HG03378 (cell line): ENCODE results near the gene SLC5A7.

Experiments used
- ATAC-seq: cut with Tn5 transposase; IDR thresholded peaks from one replicate; pipeline ENCODE4 v1.9.1; 2021; ENCODE audit warnings: mild to moderate bottlenecking, moderate library complexity; ENCODE audit not compliant: unreplicated experiment

The SLC5A7 gene

DNA sequence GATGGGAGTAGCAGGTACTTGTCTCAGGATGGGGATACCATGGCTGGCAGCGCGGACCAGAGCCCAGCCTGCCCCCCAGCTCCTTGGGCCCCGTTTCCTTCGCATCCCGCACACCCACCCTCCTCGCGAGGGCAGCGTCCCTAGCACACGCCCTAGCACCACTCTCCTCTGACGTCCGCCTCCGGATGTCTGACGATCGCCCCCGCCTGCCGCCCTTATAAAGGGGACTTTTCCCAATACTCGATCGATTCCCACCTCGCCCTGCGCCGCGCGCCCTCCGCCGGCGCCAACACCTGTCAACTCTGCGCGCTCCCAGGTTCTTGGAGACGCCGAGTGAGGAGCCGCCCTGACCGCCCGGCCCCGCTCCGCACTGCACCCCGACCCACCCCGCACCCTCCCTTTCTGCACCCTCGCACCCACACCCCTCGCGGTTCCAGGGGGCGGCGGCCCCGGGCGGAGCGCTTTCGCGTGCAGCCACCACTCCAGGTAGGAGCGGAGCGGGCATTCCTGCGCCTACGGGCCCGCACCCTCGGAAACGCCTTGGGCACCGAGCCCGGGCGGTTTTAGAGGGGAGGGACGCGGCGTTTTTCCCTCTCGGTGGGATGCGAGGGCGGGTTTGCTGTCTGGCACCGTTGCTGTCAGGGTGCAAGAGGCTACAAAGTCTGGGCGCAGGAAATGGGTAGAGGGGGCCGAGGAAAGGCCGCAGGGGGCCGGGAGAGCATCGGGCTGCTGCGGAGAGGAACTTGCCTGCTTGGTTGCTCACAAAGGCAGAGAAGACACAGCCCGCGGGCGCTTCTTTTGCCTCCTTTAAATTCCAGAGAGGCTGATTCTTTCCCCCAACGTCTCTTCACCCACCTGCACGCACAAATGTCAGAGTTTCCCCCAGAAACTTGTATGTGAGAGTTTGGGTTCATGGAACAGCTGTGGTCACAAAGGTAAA lies at the start of gene SLC5A7:
SLC5A7 (plus strand) TSS at position 247 of the 940 bp plus-strand sequence. CDS start 1,632 bp downstream, outside the sequence.
- ATAC-seq: no peak

GRCh38 chr2:107961395-107961794 lies 24.9 kb upstream of the SLC5A7 start:
- ATAC-seq: no peak

DNA sequence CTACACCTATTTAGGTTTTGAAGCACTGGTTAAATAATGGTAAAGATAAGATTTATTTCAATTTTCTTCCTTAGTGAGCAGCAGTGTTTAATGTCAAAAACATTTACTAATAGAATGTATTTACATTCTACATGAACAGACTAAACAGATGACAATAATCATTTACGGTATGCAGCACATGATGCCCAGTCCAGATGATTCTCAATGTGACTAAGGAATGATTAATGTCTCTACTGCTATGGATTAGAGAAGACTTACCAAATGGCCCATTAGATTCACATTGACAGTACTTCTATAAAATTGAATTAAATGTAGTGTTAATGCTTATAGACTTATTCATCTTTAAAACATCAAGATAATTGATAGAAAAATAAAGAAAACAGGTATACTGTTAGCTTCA lies 22.1 kb upstream of the SLC5A7 start:
- no peak for ATAC-seq

DNA sequence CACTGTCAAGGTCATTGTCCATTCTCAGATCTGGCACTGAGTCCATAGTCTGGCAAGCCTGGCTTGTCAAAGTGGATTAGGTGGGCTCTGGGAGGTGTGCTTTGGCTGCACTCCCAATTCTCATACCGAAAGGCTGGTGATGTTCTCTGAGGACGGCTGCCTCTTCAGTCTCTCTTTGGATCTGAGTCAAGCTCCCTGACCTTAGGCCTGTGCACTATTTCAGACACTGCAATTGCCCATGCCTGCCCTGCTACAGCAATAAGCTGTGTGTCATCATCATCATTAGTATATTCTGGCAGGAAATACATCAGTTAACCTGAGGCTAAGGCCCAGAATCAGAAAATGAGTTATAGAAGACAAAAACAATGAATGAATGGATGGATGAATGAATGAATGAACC lies 1.6 kb upstream of the SLC5A7 start:
- no peak for ATAC-seq

GRCh38 chr2:107988108-107988507 lies 1.8 kb downstream of the SLC5A7 start:
- ATAC-seq: no peak

- ATAC-seq: no peak
Measured at GRCh38 chr2:107989445-107989844, 3.1 kb downstream of the SLC5A7 start.

DNA sequence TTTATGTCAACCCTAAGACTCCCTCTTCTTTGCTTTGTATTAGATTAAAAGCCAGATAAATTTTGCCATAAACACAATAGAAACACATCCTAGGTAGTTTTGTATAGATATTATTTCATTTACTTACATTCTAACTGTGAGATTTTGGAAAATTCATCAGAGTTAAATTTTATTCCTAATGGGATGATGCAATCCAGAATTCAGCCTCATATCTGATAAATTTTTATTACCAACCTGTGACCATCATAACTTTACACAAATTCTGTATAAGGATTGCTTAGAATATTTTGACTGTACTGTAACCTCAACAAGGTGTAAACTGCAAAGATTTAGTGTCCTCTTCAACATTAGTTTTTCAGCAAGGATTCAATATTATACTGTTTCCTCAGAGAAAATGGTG lies 4.4 kb downstream of the SLC5A7 start:
- no peak for ATAC-seq

DNA sequence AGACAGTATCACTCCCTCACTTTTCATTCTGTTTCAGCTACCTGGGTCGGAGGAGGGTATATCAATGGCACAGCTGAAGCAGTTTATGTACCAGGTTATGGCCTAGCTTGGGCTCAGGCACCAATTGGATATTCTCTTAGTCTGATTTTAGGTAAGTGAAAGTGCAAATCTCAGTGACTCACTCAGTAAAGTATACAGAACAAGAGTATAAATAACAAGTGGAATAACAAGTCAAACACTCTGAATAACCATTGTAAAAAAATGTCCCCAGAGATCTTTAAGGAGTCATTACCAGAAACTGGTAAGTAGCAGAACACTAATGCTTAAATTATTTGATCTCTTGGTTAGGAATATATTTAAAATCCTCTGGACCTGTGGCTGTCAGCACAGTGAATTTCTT lies 5.7 kb downstream of the SLC5A7 start:
- no peak for ATAC-seq

- no peak for ATAC-seq
Measured at GRCh38 chr2:107999158-107999557, 12.8 kb downstream of the SLC5A7 start.

DNA sequence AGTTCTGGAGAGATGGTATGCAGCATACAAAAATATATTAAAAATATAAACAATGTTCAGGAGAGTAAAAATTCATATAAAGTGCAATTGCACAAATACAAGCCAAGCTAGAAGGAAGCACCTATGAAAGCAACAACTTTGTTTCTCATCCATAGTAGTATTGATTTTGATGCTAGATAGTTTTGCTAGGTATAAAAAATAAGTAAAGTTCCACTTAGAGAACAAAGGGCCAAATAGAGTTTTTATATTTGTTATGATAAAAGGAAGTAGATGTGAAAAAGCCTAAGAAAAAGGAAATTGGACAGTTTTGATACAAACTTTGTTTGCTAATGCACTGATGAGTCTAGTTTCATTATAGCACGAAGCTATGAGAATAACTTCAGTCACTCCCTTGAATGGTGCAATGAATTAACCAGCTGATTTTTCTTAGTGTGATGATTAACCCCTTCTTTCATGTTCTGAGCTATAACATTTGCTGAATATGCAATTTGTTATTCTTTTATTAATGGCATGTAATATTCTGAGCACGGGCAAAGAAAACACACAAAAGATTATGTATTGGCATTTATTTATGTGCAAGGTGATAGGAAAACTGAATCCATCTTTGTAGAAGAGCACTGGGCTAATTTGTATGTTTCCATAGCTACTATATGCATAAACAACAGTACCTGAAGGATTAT lies 24.7 kb downstream of the SLC5A7 start:
- ATAC-seq: no peak

GRCh38 chr2:108013305-108013704 lies 27.0 kb downstream of the SLC5A7 start:
- ATAC-seq: no peak

- no peak for ATAC-seq
Measured at GRCh38 chr2:108022628-108023027, 36.3 kb downstream of the SLC5A7 start.

DNA sequence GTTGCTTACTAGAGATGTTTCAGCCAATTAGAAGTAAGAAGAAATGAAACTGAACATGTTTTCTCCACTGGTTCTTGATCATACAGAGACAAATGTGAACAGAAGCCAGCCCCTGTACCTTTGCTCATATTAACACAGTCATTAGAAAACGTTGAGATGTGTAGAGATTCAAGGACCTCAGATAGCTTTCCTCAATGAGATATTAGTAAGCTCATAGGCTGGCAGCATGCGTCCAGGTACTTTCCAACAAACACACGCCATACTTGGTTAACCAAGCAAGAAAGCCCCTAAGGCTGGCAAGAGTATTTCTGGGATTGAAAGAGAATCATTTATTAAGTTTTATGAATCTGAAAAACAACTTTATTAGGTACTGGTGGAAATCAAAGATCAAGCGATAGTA lies 37.5 kb downstream of the SLC5A7 start:
- no peak for ATAC-seq

DNA sequence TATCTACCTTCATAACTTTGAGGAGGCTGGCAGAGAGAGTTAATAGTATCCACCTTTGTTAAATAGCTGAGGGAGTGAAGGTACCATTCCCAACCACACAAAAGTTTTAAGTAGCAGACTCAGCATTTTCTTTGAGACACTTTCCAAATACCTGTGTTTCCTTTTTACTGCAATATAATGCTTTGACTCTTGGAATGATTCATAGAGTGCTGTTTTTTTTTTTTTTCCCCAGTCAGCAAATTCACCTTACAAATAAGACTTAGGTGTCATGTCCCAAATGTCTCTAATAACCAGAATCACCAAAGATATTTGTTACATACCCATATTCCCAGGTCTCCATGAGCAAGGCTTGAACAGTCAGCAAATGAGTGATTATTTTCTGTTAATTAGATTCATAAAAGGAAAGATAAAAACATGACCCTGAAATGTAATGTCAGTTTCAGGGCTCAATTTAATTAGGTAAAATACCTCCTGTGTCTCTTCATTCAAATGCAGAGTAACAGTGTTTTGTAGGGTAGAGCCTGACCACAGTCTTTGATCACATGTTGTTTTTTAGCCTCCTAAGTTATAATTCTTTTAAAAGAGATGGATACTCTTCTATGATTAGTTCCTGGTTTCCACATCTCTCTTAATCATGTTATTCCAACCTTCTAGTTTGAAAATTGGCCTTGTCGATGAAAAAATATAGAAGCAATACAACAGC lies 39.9 kb downstream of the SLC5A7 start:
- no peak for ATAC-seq

- no peak for ATAC-seq
Measured at GRCh38 chr2:108029496-108029895, 43.2 kb downstream of the SLC5A7 start.

DNA sequence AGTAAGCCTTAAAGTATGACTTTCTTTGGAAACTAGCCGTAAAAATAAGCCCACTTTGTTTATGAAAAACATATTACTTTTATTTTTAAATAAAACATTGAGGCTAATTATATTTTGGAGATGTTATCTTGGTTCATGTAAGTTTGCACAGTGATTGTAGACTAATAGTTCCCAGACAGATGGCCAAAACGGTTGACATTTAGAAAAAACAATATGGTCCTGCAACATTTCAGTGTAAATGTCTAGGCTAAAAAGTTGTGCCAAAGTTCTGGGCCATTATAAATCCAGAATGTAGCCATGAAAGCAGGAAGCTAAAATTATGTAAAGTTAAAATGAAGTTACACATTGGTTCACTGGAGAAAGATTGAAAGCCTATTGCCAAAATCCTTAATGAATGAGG lies 43.6 kb downstream of the SLC5A7 start:
- no peak for ATAC-seq

DNA sequence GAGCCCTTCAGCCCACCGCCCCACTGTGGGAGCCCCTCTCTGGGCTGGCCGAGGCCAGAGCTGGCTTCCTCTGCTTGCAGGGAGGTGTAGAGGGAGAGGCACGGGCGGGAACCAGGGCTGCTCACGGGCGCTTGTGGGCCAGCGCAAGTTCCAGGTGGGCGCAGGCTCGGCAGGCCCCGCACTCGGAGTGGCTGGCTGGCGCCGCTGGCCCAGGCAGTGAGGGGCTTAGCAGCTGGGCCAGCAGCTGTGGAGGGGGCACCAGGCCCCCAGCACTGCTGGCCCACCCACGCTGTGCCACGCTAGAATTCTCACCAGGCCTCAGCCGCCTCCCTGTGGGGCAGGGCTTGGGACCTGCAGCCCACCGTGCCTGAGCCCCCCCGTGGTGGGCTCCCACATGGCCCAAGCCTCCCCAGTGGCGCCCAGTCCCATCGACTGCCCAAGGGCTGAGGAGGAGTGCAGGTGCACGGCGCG lies 45.2 kb downstream of the SLC5A7 start:
- ATAC-seq: no peak

- no peak for ATAC-seq
Measured at GRCh38 chr2:108034843-108035242, 48.5 kb downstream of the SLC5A7 start.

- no peak for ATAC-seq
Measured at GRCh38 chr2:108048752-108049151, 62.4 kb downstream of the SLC5A7 start.

DNA sequence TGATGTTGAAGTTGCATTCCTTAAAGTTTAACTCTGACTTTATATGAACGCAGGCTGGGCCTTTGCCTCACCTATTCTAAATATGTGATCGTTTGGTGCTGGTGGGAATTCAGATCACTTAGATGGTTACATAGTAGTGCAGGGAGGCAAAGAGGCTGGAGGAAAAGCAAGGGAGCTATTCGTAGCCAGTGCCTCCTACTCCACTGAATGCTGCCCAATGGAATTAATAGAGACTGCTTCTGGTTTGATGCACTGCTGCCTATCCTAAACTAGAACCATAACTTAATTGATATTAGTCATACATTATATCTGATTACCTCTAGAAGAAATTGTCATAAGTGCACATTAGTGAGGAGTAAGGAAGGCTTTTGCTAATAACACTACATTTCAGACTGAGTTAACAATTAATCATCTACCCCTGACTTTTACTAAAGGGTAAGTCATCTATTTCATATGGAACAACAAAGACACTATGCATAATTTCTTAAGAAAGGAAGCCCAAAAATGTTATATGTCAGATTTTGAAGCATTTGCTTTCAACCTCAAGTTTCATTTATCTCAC lies 72.3 kb downstream of the SLC5A7 start:
- ATAC-seq: no peak

DNA sequence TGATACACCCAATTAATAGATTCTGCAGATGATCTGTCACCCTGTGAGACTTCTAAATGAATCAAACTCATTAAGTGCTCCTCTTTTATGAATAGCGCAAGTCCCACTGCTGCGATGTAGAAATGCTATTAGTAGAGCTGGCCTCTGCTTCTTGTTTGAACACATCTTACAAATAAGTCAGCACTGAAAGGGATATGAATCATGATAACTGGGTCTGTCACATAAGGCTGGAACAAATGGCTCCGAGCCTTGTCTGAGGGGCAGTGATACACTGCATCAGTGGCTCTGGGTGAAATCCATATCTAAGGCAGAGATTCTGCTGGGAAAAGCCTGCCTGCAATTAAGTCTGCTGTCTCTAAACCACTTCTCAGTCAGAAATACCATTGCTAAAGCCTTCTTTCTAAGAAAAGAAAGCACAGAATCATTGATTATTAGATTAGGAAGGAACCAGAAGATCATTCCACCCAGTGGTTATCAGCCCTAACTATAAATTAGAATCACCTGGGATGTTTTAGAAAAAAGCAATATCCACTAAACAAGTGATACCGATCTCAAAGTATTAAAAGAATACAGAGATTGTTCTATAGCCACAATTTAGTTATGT lies 75.2 kb downstream of the SLC5A7 start:
- ATAC-seq: no peak
